ENCODE measurements around the gene PTPN4. TPM values are rescaled to one million over a fixed set of nuclear protein-coding genes. Genes with fewer than 3 reads are reported as not detected.

PTPN4 gene
- total and polyA plus RNA-seq, 2 of the 13 experiments (the other 11 are each of a cell fraction or from before 2014, with no cell fraction given): 20.3 to 34.6 TPM

DNA sequence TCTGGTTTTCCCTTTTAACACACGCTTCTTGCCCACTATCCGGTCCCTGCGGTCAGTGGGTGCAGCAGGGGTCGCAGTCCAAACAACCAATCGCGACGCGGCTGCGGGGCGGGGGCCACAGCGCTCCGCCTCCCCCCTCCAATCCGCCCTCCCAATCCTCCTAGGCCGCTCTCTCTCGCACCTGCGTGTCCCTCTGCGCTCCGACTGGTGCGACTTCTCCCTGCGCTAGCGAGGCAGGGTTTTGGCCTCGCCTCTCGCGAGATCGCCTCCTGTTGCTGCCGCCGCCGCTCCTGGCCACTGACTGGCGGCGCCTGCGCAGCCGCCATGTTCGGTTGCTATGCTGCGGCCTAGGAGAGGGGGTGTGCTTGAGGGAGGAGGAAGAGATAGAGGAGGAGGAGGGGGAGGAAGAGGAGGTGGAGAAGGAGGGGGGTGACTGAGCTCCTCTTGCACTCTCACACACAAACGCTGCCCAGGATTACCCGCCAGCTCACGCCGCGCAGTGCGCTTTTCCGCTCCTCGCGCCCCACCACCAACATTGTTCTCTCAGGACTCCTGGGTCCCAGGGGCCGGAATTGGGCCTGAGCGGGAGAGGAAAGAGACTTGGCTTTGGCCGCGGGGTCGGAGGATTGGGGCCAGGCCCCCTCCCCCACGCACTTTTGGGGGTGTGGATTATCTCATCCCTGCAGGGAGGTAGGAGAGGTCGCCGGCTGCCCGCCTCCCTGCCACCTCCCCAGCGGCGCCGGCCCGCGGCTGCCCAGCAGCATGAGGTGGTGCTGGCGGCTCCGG is at the start of gene PTPN4 (continued):
- TF ChIP-seq GPN1 (CRISPR knock-in tag; IDR thresholded peaks at IDR 0.05; ENCODE audit: borderline replicate concordance): no peak
- TF ChIP-seq, protein P1, sequence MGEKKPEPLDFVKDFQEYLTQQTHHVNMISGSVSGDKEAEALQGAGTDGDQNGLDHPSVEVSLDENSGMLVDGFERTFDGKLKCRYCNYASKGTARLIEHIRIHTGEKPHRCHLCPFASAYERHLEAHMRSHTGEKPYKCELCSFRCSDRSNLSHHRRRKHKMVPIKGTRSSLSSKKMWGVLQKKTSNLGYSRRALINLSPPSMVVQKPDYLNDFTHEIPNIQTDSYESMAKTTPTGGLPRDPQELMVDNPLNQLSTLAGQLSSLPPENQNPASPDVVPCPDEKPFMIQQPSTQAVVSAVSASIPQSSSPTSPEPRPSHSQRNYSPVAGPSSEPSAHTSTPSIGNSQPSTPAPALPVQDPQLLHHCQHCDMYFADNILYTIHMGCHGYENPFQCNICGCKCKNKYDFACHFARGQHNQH (CRISPR knock-in tag; IDR thresholded peaks at IDR 0.05): peak; percentile 86
- peak; percentile 83 for TF ChIP-seq HDAC2 (CRISPR knock-in tag; IDR thresholded peaks at IDR 0.05)
- TF ChIP-seq, protein P2, sequence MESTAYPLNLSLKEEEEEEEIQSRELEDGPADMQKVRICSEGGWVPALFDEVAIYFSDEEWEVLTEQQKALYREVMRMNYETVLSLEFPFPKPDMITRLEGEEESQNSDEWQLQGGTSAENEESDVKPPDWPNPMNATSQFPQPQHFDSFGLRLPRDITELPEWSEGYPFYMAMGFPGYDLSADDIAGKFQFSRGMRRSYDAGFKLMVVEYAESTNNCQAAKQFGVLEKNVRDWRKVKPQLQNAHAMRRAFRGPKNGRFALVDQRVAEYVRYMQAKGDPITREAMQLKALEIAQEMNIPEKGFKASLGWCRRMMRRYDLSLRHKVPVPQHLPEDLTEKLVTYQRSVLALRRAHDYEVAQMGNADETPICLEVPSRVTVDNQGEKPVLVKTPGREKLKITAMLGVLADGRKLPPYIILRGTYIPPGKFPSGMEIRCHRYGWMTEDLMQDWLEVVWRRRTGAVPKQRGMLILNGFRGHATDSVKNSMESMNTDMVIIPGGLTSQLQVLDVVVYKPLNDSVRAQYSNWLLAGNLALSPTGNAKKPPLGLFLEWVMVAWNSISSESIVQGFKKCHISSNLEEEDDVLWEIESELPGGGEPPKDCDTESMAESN (CRISPR knock-in tag; conservative IDR thresholded peaks at IDR 0.05): peak; percentile 65
- TF ChIP-seq, protein P3, sequence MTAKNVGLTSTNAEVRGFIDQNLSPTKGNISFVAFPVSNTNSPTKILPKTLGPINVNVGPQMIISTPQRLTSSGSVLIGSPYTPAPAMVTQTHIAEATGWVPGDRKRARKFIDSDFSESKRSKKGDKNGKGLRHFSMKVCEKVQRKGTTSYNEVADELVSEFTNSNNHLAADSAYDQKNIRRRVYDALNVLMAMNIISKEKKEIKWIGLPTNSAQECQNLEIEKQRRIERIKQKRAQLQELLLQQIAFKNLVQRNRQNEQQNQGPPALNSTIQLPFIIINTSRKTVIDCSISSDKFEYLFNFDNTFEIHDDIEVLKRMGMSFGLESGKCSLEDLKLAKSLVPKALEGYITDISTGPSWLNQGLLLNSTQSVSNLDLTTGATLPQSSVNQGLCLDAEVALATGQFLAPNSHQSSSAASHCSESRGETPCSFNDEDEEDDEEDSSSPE (CRISPR knock-in tag; IDR thresholded peaks at IDR 0.05): peak; percentile 92
- TF ChIP-seq KDM5A (IDR thresholded peaks at IDR 0.05; ENCODE audit: borderline replicate concordance, low read length): peak; percentile 76; the same call in 1 of the 2 replicates
- TF ChIP-seq, protein P4, sequence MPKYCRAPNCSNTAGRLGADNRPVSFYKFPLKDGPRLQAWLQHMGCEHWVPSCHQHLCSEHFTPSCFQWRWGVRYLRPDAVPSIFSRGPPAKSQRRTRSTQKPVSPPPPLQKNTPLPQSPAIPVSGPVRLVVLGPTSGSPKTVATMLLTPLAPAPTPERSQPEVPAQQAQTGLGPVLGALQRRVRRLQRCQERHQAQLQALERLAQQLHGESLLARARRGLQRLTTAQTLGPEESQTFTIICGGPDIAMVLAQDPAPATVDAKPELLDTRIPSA (CRISPR knock-in tag; IDR thresholded peaks at IDR 0.05; ENCODE audit: borderline replicate concordance): no peak; the same call in 1 of the 2 replicates
- TF ChIP-seq TMF1 (CRISPR knock-in tag; IDR thresholded peaks at IDR 0.05; ENCODE audit: low read depth): peak; percentile 72
- TF ChIP-seq, protein P5, sequence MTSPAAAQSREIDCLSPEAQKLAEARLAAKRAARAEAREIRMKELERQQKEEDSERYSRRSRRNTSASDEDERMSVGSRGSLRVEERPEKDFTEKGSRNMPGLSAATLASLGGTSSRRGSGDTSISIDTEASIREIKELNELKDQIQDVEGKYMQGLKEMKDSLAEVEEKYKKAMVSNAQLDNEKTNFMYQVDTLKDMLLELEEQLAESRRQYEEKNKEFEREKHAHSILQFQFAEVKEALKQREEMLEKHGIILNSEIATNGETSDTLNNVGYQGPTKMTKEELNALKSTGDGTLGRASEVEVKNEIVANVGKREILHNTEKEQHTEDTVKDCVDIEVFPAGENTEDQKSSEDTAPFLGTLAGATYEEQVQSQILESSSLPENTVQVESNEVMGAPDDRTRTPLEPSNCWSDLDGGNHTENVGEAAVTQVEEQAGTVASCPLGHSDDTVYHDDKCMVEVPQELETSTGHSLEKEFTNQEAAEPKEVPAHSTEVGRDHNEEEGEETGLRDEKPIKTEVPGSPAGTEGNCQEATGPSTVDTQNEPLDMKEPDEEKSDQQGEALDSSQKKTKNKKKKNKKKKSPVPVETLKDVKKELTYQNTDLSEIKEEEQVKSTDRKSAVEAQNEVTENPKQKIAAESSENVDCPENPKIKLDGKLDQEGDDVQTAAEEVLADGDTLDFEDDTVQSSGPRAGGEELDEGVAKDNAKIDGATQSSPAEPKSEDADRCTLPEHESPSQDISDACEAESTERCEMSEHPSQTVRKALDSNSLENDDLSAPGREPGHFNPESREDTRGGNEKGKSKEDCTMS (CRISPR knock-in tag; conservative IDR thresholded peaks at IDR 0.05): no peak
- TF ChIP-seq ZNF468 (CRISPR knock-in tag; IDR thresholded peaks at IDR 0.05): peak; percentile 35; the same call in 1 of the 2 replicates
- peak; percentile 90 for TF ChIP-seq ZNF552 (CRISPR knock-in tag; IDR thresholded peaks at IDR 0.05; ENCODE audit: borderline replicate concordance)
- TF ChIP-seq SMAD1 (CRISPR knock-in tag; IDR thresholded peaks at IDR 0.05; ENCODE audit: borderline replicate concordance, low read depth): peak; percentile 85
- peak; percentile 97 for TF ChIP-seq ZNF136 (CRISPR knock-in tag; IDR thresholded peaks at IDR 0.05; ENCODE audit: low read depth)
- peak; percentile 42 for TF ChIP-seq TBL1XR1 (IDR thresholded peaks at IDR 0.05; ENCODE audit: borderline replicate concordance, low read length, partially characterized antibody)
- TF ChIP-seq U2AF2 (IDR thresholded peaks at IDR 0.05; ENCODE audit: low read depth, low read length): no peak
- TF ChIP-seq TEAD2 (CRISPR knock-in tag; IDR thresholded peaks at IDR 0.05): no peak
- TF ChIP-seq ZMYM2 (CRISPR knock-in tag; IDR thresholded peaks at IDR 0.05): peak; percentile 88
- peak; percentile 46; the same call in 1 of the 2 replicates for TF ChIP-seq ZSCAN21 (CRISPR knock-in tag; IDR thresholded peaks at IDR 0.05; ENCODE audit: borderline replicate concordance)

Data from HepG2 (cell line).